C1 segment of cervical spinal cord (tissue), 14 donors: ENCODE measurements around the gene ITGA3.

Source experiments
- DNase-seq, 14 donors: peaks; one replicate each; lab custom pipeline; 2025; lab: John Stamatoyannopoulos, UW

ITGA3 gene

GRCh38 chr17:50070908-50071680 is 15.2 kb downstream of the ITGA3 start:
- DNase-seq, result no peak

- DNase-seq, result no peak
These were observed 15.8 kb downstream of the ITGA3 start for GRCh38 chr17:50071692-50072091.

GRCh38 chr17:50072130-50072529 is 16.2 kb downstream of the ITGA3 start:
- no peak for DNase-seq

- no peak for DNase-seq
These were observed 17.0 kb downstream of the ITGA3 start for GRCh38 chr17:50072925-50073324.

GRCh38 chr17:50074227-50074626 is 18.3 kb downstream of the ITGA3 start:
- no peak for DNase-seq

GRCh38 chr17:50075446-50076032 is 19.6 kb downstream of the ITGA3 start:
- DNase-seq, result no peak

- DNase-seq, result no peak
These were observed 20.3 kb downstream of the ITGA3 start for GRCh38 chr17:50076221-50076590.

GRCh38 chr17:50076591-50077235 is 20.8 kb downstream of the ITGA3 start:
- no peak for DNase-seq

GRCh38 chr17:50078430-50078829 is 22.5 kb downstream of the ITGA3 start:
- no peak for DNase-seq

GRCh38 chr17:50079334-50080095 is 23.6 kb downstream of the ITGA3 start:
- no peak for DNase-seq

GRCh38 chr17:50080096-50080480 is 24.2 kb downstream of the ITGA3 start:
- DNase-seq, result no peak

GRCh38 chr17:50080827-50081226 is 24.9 kb downstream of the ITGA3 start:
- no peak for DNase-seq

- no peak for DNase-seq
These were observed 25.8 kb downstream of the ITGA3 start for GRCh38 chr17:50081757-50082156.

GRCh38 chr17:50087246-50087911 is 31.5 kb downstream of the ITGA3 start:
- peak in 8 of 14 donors; percentile 4 to 56 (median 12) for DNase-seq

GRCh38 chr17:50087912-50088405 is 32.0 kb downstream of the ITGA3 start:
- DNase-seq, result no peak

- no peak for DNase-seq
These were observed 33.3 kb downstream of the ITGA3 start for GRCh38 chr17:50088952-50089825.

GRCh38 chr17:50090071-50090470 is 34.2 kb downstream of the ITGA3 start:
- no peak for DNase-seq

- DNase-seq, result no peak
These were observed 35.3 kb downstream of the ITGA3 start for GRCh38 chr17:50090971-50091917.

- no peak for DNase-seq
These were observed 36.0 kb downstream of the ITGA3 start for GRCh38 chr17:50091918-50092285.
